Measurements from ENCODE around the gene GPR89B. TPM values are rescaled to one million over a fixed set of nuclear protein-coding genes. Genes with fewer than 3 reads are reported as not detected.
A peak's percentile ranks its signal among the peaks of the same experiment; 100 is the strongest.

Gene GPR89B
- total RNA-seq, 2 donors from 2014 or later, result 19.4 to 31.3 TPM

- H3K4me3 ChIP-seq, result no peak overlapping the region
- no peaks in the 10 kb centered on the region for H3K9me3 ChIP-seq
- no peaks in the 10 kb centered on the region for H3K27me3 ChIP-seq (replicated peaks; ENCODE audit: insufficient read depth)
- peaks cover 0 to 7% of the 10 kb centered on the region in 2 donors for H3K4me1 ChIP-seq (ENCODE audit: control insufficient read depth in 1 of 2, low read depth in 2 of 2)
- TF ChIP-seq CTCF (IDR thresholded peaks at IDR 0.05), result no peak
- H3K27ac ChIP-seq, result no peak overlapping the region
- ATAC-seq (ENCODE audit: insufficient number of reproducible peaks, low FRiP score, low read depth), result no peak
- H3K36me3 ChIP-seq, result no peaks in the 10 kb centered on the region
- no peak for DNase-seq (ENCODE audit: low spot score)
These were observed 36.0 kb upstream of the GPR89B start for GRCh38 chr1:147892216-147892615.

- Histone ChIP-seq H3K4me1 (ENCODE audit: control insufficient read depth in 1 of 2, low read depth in 2 of 2) (peaks cover 0 to 7% of the 10 kb centered on the region in 2 donors), H3K9me3 (no peaks in the 10 kb centered on the region), H3K4me3 (no peak overlapping the region), H3K27ac (no peak overlapping the region), H3K36me3 (no peaks in the 10 kb centered on the region), H3K27me3 (replicated peaks; ENCODE audit: insufficient read depth) (no peaks in the 10 kb centered on the region)
- ATAC-seq (ENCODE audit: insufficient number of reproducible peaks, low FRiP score, low read depth), result no peak
- peak; percentile 95 for TF ChIP-seq CTCF (IDR thresholded peaks at IDR 0.05)
- DNase-seq (ENCODE audit: low spot score), result no peak
These were observed 35.4 kb upstream of the GPR89B start for GRCh38 chr1:147892731-147893214.

- H3K36me3 ChIP-seq, result no peaks in the 10 kb centered on the region
- H3K4me1 ChIP-seq (ENCODE audit: control insufficient read depth in 1 of 2, low read depth in 2 of 2), result peaks cover 0 to 3% of the 10 kb centered on the region in 2 donors
- no peak for TF ChIP-seq CTCF (IDR thresholded peaks at IDR 0.05)
- H3K4me3 ChIP-seq, result no peak overlapping the region
- H3K9me3 ChIP-seq, result no peaks in the 10 kb centered on the region
- no peaks in the 10 kb centered on the region for H3K27me3 ChIP-seq (replicated peaks; ENCODE audit: insufficient read depth)
- DNase-seq (ENCODE audit: low spot score), result no peak
- H3K27ac ChIP-seq, result no peak overlapping the region
- no peak for ATAC-seq (ENCODE audit: insufficient number of reproducible peaks, low FRiP score, low read depth)
These were observed 33.1 kb upstream of the GPR89B start for GRCh38 chr1:147895123-147895522.

GRCh38 chr1:147897029-147897752 lies 31.0 kb upstream of the GPR89B start:
- ATAC-seq (ENCODE audit: insufficient number of reproducible peaks, low FRiP score, low read depth), result no peak
- TF ChIP-seq CTCF (IDR thresholded peaks at IDR 0.05), result no peak

GRCh38 chr1:147897789-147898188 lies 30.4 kb upstream of the GPR89B start:
- H3K4me1 ChIP-seq (ENCODE audit: control insufficient read depth in 1 of 2, low read depth in 2 of 2), result no peaks in the 10 kb centered on the region
- DNase-seq (ENCODE audit: low spot score), result no peak

More at GRCh38 chr1:147897029-147897752, 31.0 kb upstream of the GPR89B start:
- Histone ChIP-seq H3K4me1 (ENCODE audit: control insufficient read depth in 1 of 2, low read depth in 2 of 2) (no peaks in the 10 kb centered on the region), H3K9me3 (no peaks in the 10 kb centered on the region), H3K27me3 (replicated peaks; ENCODE audit: insufficient read depth) (no peaks in the 10 kb centered on the region), H3K27ac (no peak overlapping the region), H3K36me3 (no peaks in the 10 kb centered on the region), H3K4me3 (no peak overlapping the region)
- no peak for DNase-seq (ENCODE audit: low spot score)

More at GRCh38 chr1:147897789-147898188, 30.4 kb upstream of the GPR89B start:
- Histone ChIP-seq H3K27me3 (replicated peaks; ENCODE audit: insufficient read depth) (no peaks in the 10 kb centered on the region), H3K27ac (no peak overlapping the region), H3K9me3 (no peaks in the 10 kb centered on the region), H3K4me3 (no peak overlapping the region), H3K36me3 (no peaks in the 10 kb centered on the region)
- no peak for ATAC-seq (ENCODE audit: insufficient number of reproducible peaks, low FRiP score, low read depth)
- no peak for TF ChIP-seq CTCF (IDR thresholded peaks at IDR 0.05)

Data from thoracic aorta (tissue), 2 donors.